ENCODE measurements around the gene TULP1.
A peak's percentile ranks its signal among the peaks of the same experiment; 100 is the strongest.

Gene TULP1

DNA sequence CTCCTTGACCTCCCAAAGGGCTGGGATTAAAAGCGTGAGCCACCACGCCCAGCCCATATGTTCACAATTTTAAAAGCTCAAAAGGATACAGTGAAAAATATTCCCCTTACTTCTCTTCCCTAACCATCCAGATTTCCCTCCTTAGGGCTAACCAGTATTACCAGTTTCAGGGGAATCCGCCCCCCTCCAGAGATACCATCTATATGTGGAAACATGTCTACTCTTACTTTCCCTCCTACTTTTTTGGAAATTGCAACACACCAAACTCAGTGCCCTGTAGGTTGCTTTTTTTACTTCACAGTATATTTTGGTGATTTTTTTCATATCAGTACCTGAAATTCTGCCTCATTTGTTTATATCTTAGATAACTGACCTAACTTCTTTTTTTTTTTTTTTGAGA is 51.4 kb downstream of the TULP1 start:
- Histone ChIP-seq H3K27me3 (ENCODE audit: insufficient read depth, low read length, poor library complexity) (no peaks in the 10 kb centered on the region), H3K4me1 (ENCODE audit: insufficient read depth, low read length) (no peaks in the 10 kb centered on the region), H3K27ac (ENCODE audit: low read length) (no peak overlapping the region), H3K4me3 (ENCODE audit: low read depth in 1 of 2, low read length in 2 of 2) (no peak overlapping the region), H3K9me3 (ENCODE audit: insufficient read depth, low read length, severe bottlenecking) (no peaks in the 10 kb centered on the region), H2AFZ (ENCODE audit: low read depth, low read length) (no peak overlapping the region), H4K20me1 (ENCODE audit: insufficient read depth, low read length) (peaks cover 7% of the 10 kb centered on the region; the same call in 1 of the 2 replicates), H3K36me3 (ENCODE audit: insufficient read depth, low read length) (peaks cover 43% of the 10 kb centered on the region), H3K4me2 (ENCODE audit: insufficient read depth, low read length) (no peak overlapping the region), H3K9ac (ENCODE audit: low read depth, low read length) (no peak overlapping the region), H3K79me2 (ENCODE audit: insufficient read depth, low read length) (no peaks in the 10 kb centered on the region)
- no peak for TF ChIP-seq EZH2 (IDR thresholded peaks at IDR 0.05; ENCODE audit: borderline replicate concordance, low read depth, low read length, severe bottlenecking)
- TF ChIP-seq, protein P1, sequence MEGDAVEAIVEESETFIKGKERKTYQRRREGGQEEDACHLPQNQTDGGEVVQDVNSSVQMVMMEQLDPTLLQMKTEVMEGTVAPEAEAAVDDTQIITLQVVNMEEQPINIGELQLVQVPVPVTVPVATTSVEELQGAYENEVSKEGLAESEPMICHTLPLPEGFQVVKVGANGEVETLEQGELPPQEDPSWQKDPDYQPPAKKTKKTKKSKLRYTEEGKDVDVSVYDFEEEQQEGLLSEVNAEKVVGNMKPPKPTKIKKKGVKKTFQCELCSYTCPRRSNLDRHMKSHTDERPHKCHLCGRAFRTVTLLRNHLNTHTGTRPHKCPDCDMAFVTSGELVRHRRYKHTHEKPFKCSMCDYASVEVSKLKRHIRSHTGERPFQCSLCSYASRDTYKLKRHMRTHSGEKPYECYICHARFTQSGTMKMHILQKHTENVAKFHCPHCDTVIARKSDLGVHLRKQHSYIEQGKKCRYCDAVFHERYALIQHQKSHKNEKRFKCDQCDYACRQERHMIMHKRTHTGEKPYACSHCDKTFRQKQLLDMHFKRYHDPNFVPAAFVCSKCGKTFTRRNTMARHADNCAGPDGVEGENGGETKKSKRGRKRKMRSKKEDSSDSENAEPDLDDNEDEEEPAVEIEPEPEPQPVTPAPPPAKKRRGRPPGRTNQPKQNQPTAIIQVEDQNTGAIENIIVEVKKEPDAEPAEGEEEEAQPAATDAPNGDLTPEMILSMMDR (IDR thresholded peaks at IDR 0.05; ENCODE audit: borderline replicate concordance, extremely low read depth, low read length, poor library complexity, severe bottlenecking), result no peak
- DNase-seq (no peak), ATAC-seq (ENCODE audit: insufficient read depth, low read depth) (no peak)

DNA sequence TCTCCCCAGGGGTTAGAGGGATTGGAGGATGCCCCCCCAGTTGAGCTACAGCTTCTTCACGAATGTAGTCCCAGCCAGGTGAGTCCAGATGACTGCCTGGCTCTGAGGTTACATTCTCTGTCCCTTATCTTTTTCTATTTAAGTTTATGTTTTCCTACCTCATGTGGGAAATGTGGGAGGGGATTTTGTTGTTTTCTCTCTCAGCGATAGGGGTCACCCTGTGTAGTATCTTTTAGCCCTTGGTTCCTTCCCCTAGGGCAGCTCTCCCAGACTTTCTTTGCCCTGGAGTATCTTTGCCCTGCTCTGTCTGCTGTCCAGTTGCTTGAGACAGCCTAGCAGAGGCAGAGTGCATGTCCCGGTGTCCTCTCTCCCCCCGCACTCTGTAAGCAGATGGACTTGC is 54.8 kb downstream of the TULP1 start:
- no peak overlapping the region for H3K4me3 ChIP-seq (ENCODE audit: low read depth in 1 of 2, low read length in 2 of 2)
- no peak overlapping the region for H3K4me2 ChIP-seq (ENCODE audit: insufficient read depth, low read length)
- DNase-seq (no peak), ATAC-seq (ENCODE audit: insufficient read depth, low read depth) (no peak)
- H3K9me3 ChIP-seq (ENCODE audit: insufficient read depth, low read length, severe bottlenecking), result no peaks in the 10 kb centered on the region
- no peaks in the 10 kb centered on the region for H3K79me2 ChIP-seq (ENCODE audit: insufficient read depth, low read length)
- no peak overlapping the region for H2AFZ ChIP-seq (ENCODE audit: low read depth, low read length)
- H3K27me3 ChIP-seq (ENCODE audit: insufficient read depth, low read length, poor library complexity), result no peaks in the 10 kb centered on the region
- peaks cover 49% of the 10 kb centered on the region for H3K36me3 ChIP-seq (ENCODE audit: insufficient read depth, low read length)
- TF ChIP-seq, protein P1 (IDR thresholded peaks at IDR 0.05; ENCODE audit: borderline replicate concordance, extremely low read depth, low read length, poor library complexity, severe bottlenecking), result no peak
- no peak for TF ChIP-seq EZH2 (IDR thresholded peaks at IDR 0.05; ENCODE audit: borderline replicate concordance, low read depth, low read length, severe bottlenecking)
- H3K4me1 ChIP-seq (ENCODE audit: insufficient read depth, low read length), result peaks cover 11% of the 10 kb centered on the region
- H4K20me1 ChIP-seq (ENCODE audit: insufficient read depth, low read length), result peaks cover 11% of the 10 kb centered on the region; the same call in 1 of the 2 replicates
- H3K27ac ChIP-seq (ENCODE audit: low read length), result no peak overlapping the region
- no peak overlapping the region for H3K9ac ChIP-seq (ENCODE audit: low read depth, low read length)

DNA sequence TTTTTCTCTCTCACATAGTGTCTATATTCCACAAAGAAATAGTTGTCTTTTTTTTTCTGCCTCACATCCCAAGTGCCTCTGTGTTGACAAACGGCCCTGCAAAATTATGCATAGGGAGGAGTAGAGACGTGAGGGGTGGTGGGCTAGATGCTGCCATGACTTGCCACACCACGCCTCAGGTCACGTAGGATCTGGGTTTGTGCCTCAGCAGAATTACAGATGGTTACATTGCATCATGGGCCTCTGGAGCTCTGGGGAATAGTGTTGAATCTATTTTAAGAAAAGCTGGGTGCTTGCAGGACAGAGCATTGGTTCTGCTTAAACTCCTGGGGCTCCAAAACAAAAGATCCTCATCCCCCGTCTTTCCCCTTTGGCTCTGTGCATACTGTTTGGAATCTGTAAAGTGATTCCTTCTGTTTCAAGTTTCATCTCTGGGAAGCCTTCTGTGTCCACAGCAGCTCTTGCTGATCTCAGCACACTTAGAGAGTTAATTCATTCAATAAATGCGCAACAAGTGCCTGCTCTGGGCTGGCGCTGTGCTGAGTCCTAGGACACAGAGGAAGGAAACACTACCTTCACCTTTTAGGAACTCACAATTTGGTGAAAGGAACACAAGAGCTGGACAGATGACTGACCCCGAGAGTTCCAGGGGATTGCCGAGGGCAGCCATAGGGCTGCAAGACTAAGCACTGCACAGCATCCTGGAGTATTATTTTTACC is 58.1 kb downstream of the TULP1 start:
- no peak overlapping the region for H3K27ac ChIP-seq (ENCODE audit: low read length)
- H4K20me1 ChIP-seq (ENCODE audit: insufficient read depth, low read length), result peaks cover 11% of the 10 kb centered on the region; the same call in 1 of the 2 replicates

More for the DNA sequence above, 58.1 kb downstream of the TULP1 start:
- H3K4me2 ChIP-seq (ENCODE audit: insufficient read depth, low read length), result peak overlapping the region; percentile 12; the same call in 1 of the 2 replicates
- H3K79me2 ChIP-seq (ENCODE audit: insufficient read depth, low read length), result no peaks in the 10 kb centered on the region
- peaks cover 31% of the 10 kb centered on the region for H3K36me3 ChIP-seq (ENCODE audit: insufficient read depth, low read length)
- DNase-seq (no peak), ATAC-seq (ENCODE audit: insufficient read depth, low read depth) (no peak)
- no peak overlapping the region for H2AFZ ChIP-seq (ENCODE audit: low read depth, low read length)
- peak overlapping the region; percentile 58; the same call in 1 of the 2 replicates for H3K9ac ChIP-seq (ENCODE audit: low read depth, low read length)
- peaks cover 24% of the 10 kb centered on the region for H3K4me1 ChIP-seq (ENCODE audit: insufficient read depth, low read length)
- no peak overlapping the region for H3K4me3 ChIP-seq (ENCODE audit: low read depth in 1 of 2, low read length in 2 of 2)
- H3K27me3 ChIP-seq (ENCODE audit: insufficient read depth, low read length, poor library complexity), result no peaks in the 10 kb centered on the region
- TF ChIP-seq EZH2 (IDR thresholded peaks at IDR 0.05; ENCODE audit: borderline replicate concordance, low read depth, low read length, severe bottlenecking), result no peak
- TF ChIP-seq, protein P1 (IDR thresholded peaks at IDR 0.05; ENCODE audit: borderline replicate concordance, extremely low read depth, low read length, poor library complexity, severe bottlenecking), result no peak
- no peaks in the 10 kb centered on the region for H3K9me3 ChIP-seq (ENCODE audit: insufficient read depth, low read length, severe bottlenecking)

Measured in DND-41 (cell line).